Measurements from ENCODE around the gene PFAS.

The PFAS gene

GRCh38 chr17:8273884-8274444, 24.9 kb downstream of the PFAS start:
- DNase-seq, result no peak

DNA sequence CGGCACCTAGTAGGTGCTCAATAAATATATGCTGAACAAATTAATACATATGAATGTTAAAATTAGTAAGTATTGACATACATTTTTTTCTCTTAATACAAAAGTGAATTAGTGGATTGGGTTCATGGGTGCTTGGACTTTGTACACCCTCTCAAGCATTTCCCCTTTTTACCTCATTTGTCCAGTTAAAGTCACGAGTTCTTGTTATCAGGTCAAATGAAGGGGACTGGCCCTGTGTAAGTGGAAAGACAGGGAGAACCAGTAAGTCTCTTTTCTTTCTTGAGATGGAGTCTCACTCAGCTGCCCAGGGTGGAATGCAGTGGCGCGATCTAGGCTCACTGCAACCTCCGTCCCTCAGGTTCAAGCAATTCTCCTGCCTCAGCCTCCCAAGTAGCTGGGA, 25.7 kb downstream of the PFAS start:
- no peak for DNase-seq

GRCh38 chr17:8275421-8276290, 26.6 kb downstream of the PFAS start:
- no peak for DNase-seq

DNA sequence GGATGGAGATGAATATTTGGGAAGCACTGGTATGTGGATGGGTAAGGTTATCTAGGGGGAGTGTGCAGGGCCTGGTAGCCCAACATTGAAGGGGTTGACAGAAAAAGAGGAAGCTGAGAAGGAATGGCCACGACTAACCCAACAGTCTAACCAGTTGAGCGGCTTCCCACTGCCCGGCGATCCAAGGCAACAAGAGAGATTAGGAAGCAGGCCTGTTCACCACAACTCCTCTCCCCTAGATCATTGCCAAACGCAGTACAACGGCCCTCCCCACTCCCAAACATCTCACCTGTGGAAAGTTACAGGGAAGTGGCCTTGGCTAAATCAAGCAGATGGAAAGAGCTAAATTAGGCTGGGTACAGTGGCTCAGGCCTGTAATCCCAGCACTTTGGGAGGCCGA, 28.2 kb downstream of the PFAS start:
- no peak for DNase-seq

DNA sequence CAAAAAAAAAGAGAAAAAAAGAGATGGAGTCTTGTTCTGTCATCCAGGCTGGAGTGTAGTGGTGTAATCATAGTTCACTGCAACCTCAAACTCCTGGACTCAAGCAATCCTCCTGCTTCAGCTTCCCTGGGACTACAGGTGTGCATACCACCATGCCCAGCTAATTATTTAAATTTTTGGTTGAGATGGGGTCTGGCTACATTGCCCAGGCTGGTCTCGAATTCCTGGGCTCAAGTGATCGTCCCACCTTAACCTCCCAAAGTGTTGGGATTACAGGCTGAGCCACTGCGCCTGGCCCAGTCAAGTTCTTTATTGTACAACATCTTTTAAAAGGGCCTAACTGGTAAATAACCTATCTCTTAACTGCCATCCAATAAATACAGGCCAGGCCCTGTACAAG, 33.3 kb downstream of the PFAS start:
- no peak for DNase-seq

DNA sequence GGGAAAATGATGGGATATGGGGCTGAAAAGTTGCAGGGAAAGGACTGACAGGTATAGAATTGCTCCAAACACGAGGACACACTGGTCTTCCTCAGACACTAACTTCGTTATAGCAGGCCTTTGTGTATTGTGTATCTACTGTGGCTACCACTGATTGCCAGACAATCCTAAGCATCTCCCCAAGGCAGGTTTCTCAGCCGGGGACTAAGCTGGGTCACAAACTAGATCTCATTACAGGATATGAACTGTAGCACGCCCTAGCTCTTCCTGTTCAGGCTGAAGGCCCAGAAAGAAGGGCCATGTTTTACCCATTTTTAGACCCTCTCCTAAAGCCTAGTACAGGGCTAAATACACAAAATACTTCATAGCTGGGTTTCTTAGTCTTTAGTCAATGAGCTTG, 34.3 kb downstream of the PFAS start:
- no peak for DNase-seq

DNA sequence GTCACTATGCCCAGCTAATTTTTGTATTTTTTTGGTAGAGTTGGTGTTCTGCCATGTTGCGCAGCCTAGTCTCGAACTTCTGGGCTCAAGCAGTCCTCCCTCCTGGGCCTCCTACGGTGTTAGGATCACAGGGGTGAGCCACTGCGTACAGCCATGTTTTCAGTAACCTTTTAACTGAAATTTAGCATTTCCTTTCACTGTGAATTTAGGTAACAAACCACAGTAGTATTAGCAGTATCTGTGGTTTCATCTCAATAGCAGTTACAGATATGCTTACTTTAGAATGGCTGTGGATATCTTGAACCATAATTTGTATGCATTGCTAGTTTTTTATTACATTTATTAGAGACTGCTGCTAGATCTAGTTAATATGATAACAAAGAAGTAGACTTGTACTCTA, 35.0 kb downstream of the PFAS start:
- DNase-seq, result no peak

- no peak for DNase-seq
Observed at GRCh38 chr17:8285270-8286181, 36.4 kb downstream of the PFAS start.

- no peak for DNase-seq
Observed at GRCh38 chr17:8287651-8288335, 38.7 kb downstream of the PFAS start.

DNA sequence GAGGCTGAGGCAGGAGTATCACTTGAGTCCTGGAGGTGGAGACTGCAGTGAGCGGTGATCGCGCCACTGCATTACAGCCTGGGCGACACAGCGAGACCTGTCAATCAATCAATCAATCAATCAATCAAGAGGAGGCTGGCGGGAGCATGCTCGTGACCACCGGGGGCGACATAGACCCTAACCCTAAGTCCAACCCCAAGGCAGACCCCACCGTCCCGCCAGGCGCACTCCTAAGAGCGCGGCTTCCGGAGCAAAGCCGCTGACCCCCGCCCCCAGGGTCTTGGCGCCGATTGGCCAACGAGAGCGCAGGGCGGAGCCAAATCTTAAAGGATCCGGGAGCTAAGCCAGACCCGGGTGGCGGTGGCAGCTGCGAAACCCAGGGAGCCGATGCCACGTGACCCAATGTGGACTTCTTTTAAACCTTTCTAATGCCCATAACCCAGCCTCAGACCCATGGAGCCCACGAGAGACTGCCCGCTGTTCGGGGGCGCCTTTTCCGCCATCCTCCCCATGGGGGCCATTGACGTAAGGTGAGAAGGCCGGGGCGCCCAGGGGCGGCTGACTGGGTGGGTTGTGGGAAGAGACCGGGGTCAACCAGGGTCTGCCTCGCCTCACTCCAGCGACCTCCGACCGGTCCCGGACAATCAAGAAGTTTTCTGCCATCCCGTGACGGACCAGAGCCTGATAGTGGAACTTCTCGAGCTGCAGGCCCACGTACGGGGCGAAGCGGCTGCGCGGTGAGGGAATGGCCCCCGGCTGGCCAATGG, 39.4 kb downstream of the PFAS start, which contains the start of gene RANGRF:
TSS of gene RANGRF (plus strand) at position 335 of the 767 bp plus-strand sequence. CDS start at position 454, 119 bp downstream.
- DNase-seq, result peak; percentile 89

GRCh38 chr17:8289103-8289397, 40.0 kb downstream of the PFAS start:
- DNase-seq, result no peak

DNA sequence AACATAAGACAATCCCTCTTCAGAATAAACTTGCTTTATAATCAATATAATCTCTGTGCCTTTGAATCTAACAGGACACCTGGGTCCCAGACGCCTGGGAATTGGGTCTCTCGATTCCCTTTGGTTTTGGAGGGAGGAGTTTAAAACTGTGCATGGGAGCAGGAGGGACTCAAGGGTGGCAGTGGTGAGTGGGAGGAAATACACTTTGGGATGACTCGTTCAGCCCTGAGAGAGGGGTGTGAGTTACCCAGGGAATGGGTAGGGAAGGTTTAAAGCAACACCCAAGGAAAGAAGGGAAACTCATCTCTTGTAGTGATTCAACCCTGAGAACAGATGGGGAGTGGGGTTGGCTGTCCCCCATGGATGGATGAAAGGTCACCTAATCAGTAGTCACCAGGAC, 41.0 kb downstream of the PFAS start:
- DNase-seq, result no peak

DNA sequence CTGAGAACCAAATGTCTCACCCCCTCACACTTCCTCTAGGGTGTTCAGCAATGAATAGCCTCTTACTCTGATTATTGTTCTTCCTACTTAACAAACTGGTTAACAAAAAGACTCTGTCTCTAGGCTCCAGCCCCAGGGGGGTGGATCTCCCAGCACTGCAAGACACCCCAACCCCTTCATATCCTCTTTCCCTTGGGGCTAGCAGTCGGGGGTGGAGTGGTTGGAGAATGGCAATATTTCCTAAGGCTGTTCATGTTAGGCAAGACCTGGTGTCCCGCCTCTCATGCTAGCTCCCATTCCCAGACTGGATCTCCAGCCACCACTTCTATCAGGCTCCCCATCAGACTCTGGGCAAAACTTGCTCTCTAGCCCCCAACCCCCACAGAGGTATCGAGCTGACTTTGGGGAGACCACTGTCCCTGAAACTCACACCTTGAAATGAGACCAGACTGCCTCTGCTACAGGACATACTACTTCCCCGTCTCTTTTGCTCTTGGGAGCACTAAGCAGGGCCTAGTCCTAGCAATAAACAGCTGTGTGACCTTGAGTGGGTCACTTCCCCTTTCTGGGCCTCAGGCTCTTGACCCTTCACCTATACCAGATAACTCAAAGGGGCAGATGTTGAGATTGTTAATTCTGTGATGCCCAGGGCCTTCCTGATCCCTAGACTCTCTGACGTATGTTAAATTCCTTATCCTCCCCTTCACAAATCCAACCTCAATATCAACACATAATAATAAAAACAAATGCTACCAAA, 43.7 kb downstream of the PFAS start:
- DNase-seq, result no peak

DNA sequence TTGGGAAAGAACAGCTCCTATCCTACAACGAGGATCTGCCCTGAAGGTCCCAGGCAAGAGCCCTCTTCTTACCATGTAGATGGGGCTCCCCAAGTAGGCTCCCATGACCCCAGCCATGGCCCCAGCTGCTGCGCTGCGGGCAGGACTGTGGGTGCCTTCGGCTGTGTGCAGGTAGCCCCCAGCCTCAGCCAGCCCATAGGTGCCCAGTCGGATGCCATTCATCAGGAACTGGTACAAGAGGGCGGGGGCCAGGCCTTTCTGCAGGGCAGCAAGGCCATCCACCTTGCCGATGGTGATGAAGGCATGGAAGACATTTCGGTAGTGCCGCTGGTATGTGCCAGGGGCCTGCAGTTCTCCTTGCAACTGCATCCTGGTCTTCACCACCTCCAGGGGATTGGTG, 45.3 kb downstream of the PFAS start:
- no peak for DNase-seq

DNA sequence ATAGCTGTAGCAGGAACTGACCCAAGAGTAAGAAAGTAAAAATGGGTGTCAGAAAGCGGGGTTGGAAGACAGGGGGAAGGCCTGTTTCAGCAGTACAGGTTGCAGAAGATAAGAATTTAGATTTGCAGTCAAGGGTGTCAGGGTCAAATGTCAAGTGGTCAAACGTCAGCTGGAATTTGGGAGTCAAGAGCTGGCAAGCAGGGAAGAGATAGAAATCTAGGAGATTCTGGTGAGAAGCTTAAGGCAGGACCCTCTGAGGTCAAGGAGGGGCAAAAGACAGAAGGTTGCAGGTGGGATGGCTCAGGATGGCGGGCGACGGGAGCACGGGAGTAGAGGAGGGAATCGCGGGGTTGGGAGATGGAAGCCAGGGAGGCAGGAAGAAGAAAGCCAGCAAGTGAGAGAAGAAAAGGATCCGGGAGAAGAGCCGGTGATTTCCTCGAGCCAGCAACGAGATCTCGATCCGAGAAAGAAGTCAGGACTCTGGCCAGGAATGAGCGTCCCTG, 45.8 kb downstream of the PFAS start:
- no peak for DNase-seq

- DNase-seq, result no peak
Observed at GRCh38 chr17:8300226-8300625, 51.1 kb downstream of the PFAS start.

- DNase-seq, result peak; percentile 65
Observed at GRCh38 chr17:8300627-8301242, 51.6 kb downstream of the PFAS start.

GRCh38 chr17:8310601-8311123, 61.6 kb downstream of the PFAS start:
- no peak for DNase-seq

DNA sequence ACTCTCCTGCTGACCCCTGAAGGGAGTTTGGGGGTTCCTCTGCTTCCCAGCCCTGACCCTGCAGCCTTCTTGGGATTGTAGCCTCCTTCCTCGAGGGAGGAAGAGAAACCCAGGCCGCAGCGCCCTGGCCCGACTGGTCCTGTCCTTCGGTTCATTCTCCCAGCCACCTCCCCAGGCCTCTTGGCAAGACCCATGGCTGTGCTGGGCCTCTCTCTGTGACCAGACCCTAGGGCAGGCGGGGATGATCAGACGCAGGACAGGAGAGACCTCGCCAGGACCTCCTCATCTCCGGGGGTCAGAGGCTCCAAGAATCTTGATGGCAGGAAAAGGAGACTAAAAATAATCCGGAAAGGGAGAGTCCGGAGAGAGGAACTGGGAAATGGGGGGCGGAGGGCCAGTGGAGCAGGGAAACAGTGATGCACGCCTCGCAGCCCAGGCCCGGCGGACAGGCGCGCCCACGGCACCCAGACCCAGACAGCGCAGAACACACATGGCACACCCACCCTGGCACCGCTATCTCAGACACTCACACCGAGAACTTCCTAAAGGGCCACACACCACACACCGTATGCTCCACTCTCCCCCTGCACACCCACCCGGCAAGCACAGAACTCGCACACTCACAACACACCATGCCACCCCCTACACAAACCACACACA, 62.2 kb downstream of the PFAS start:
- no peak for DNase-seq

- DNase-seq, result no peak
Observed at GRCh38 chr17:8312251-8312650, 63.2 kb downstream of the PFAS start.
